OCI-LY1 (cell line): ENCODE data around the gene VOPP1.

Experiments used
- H2AFZ ChIP-seq: fragments of 200-600 bp; sonication (generic), shearing (Covaris generic); 2 replicates; pipeline ENCODE4 v1.6.0; 2014; ENCODE audit warnings: antibody characterized with exemption, mild to moderate bottlenecking, low read length
- H3F3A ChIP-seq: fragments of 200-600 bp; sonication (generic), shearing (Covaris generic); 2 replicates; pipeline ENCODE4 v1.6.0; 2014; ENCODE audit warnings: mild to moderate bottlenecking, antibody characterized with exemption, low read length, moderate library complexity; ENCODE audit not compliant: insufficient read depth
- H3K27ac ChIP-seq: fragments of 200-600 bp; sonication (generic); 2 replicates; pipeline ENCODE4 v1.5.1; 2014; ENCODE audit warnings: low read length, mixed run types, mild to moderate bottlenecking, low read depth; ENCODE audit not compliant: poor library complexity, severe bottlenecking
- H3K27me3 ChIP-seq: fragments of 200-600 bp; sonication (generic); 2 replicates; pipeline ENCODE4 v1.6.0; 2014; ENCODE audit warnings: antibody characterized with exemption, mild to moderate bottlenecking, low read length, moderate library complexity; ENCODE audit not compliant: insufficient read depth
- H3K36me3 ChIP-seq: fragments of 200-600 bp; sonication (generic); 2 replicates; pipeline ENCODE4 v1.6.1; 2014; ENCODE audit warnings: mild to moderate bottlenecking, antibody characterized with exemption, low read length, moderate library complexity, mixed read lengths; ENCODE audit not compliant: insufficient read depth
- H3K4me1 ChIP-seq: fragments of 200-600 bp; sonication (generic); 2 replicates; pipeline ENCODE4 v1.5.1; 2014; ENCODE audit warnings: mild to moderate bottlenecking, low read length, moderate library complexity; ENCODE audit not compliant: insufficient read depth, severe bottlenecking
- H3K4me2 ChIP-seq: fragments of 200-600 bp; sonication (generic), shearing (Covaris generic); 2 replicates; pipeline ENCODE4 v1.6.1; 2014; ENCODE audit warnings: low read length
- H3K4me3 ChIP-seq: fragments of 200-600 bp; sonication (generic); 2 replicates; pipeline ENCODE4 v1.5.1; 2014; ENCODE audit warnings: low read length, low read depth, mild to moderate bottlenecking, mixed read lengths; ENCODE audit not compliant: poor library complexity, severe bottlenecking
- H3K79me2 ChIP-seq: fragments of 200-600 bp; shearing (Covaris generic); 2 replicates; pipeline ENCODE4 v1.6.1; 2016; ENCODE audit warnings: mixed run types, low read length, mixed read lengths; ENCODE audit not compliant: insufficient read depth
- H3K9ac ChIP-seq: fragments of 200-600 bp; sonication (generic), shearing (Covaris generic); 2 replicates; pipeline ENCODE4 v1.6.1; 2014; ENCODE audit warnings: mild to moderate bottlenecking, low read length, mixed read lengths
- H3K9me2 ChIP-seq: fragments of 200-600 bp; sonication (generic), shearing (Covaris generic); 2 replicates; pipeline ENCODE4 v1.6.1; 2014; ENCODE audit warnings: low read depth, mild to moderate bottlenecking, low read length, mixed read lengths
- H3K9me3 ChIP-seq: fragments of 200-600 bp; shearing (Covaris generic); 2 replicates; pipeline ENCODE4 v1.6.1; 2014; ENCODE audit warnings: low read length, mixed read lengths
- H4K20me1 ChIP-seq: fragments of 200-600 bp; sonication (generic), shearing (Covaris generic); 2 replicates; pipeline ENCODE4 v1.6.0; 2016; ENCODE audit warnings: mild to moderate bottlenecking, low read length; ENCODE audit not compliant: insufficient read depth
- EZH2 ChIP-seq: fragments of 200-600 bp; sonication (generic), shearing (Covaris generic); IDR thresholded peaks from 2 replicates; pipeline ENCODE4 v1.8.0; 2017; ENCODE audit warnings: borderline replicate concordance, mixed run types, mild to moderate bottlenecking, antibody characterized with exemption, low read length, moderate library complexity, mixed read lengths
- TF ChIP-seq, protein P1 (sequence below): fragments of 200-600 bp; sonication (generic), shearing (Covaris generic); IDR thresholded peaks from 2 replicates; pipeline ENCODE4 v1.5.1; 2017; ENCODE audit warnings: mild to moderate bottlenecking, antibody characterized with exemption, low read length, moderate library complexity, mixed read lengths

Gene VOPP1

GRCh38 chr7:55441774-55442522 is 130.4 kb downstream of the VOPP1 start:
- Histone ChIP-seq H3K4me1 (no peaks in the 10 kb centered on the region), H3K36me3 (peaks cover 5% of the 10 kb centered on the region; the same call in 1 of the 2 replicates), H3K27me3 (no peaks in the 10 kb centered on the region), H3K9me2 (no peaks in the 10 kb centered on the region), H3K4me2 (no peak overlapping the region), H3K4me3 (no peak overlapping the region), H3K79me2 (no peaks in the 10 kb centered on the region), H3K9ac (no peak overlapping the region), H3K27ac (no peak overlapping the region), H4K20me1 (no peaks in the 10 kb centered on the region), H3K9me3 (no peaks in the 10 kb centered on the region), H2AFZ (no peak overlapping the region), H3F3A (no peaks in the 10 kb centered on the region)
- TF ChIP-seq, protein P1, sequence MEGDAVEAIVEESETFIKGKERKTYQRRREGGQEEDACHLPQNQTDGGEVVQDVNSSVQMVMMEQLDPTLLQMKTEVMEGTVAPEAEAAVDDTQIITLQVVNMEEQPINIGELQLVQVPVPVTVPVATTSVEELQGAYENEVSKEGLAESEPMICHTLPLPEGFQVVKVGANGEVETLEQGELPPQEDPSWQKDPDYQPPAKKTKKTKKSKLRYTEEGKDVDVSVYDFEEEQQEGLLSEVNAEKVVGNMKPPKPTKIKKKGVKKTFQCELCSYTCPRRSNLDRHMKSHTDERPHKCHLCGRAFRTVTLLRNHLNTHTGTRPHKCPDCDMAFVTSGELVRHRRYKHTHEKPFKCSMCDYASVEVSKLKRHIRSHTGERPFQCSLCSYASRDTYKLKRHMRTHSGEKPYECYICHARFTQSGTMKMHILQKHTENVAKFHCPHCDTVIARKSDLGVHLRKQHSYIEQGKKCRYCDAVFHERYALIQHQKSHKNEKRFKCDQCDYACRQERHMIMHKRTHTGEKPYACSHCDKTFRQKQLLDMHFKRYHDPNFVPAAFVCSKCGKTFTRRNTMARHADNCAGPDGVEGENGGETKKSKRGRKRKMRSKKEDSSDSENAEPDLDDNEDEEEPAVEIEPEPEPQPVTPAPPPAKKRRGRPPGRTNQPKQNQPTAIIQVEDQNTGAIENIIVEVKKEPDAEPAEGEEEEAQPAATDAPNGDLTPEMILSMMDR, result no peak
- TF ChIP-seq EZH2, result no peak

DNA sequence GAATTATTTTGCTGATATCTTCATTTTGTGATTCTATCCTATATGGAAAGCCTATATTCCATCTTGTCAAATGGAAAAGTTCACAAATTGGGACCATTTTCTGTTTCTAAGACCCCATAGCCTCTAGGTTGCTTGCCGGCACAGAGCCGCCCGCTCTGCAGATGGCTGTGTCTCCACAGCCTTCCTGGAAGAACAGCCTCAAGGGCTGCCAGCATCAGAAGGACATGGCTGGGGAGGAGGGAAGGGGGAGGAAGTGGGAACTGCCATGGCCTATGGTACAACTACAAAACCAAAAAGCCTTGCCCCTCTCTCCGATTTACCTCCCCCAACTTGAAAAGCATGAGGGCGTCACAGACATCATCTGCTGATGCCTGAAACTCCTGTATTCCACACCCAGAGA is 131.3 kb downstream of the VOPP1 start:
- TF ChIP-seq, protein P1, result no peak
- Histone ChIP-seq H3K27ac (no peak overlapping the region), H3K4me3 (no peak overlapping the region), H3K27me3 (no peaks in the 10 kb centered on the region), H4K20me1 (no peaks in the 10 kb centered on the region), H3F3A (no peaks in the 10 kb centered on the region), H3K36me3 (no peaks in the 10 kb centered on the region), H2AFZ (no peak overlapping the region), H3K9me2 (no peaks in the 10 kb centered on the region), H3K79me2 (no peaks in the 10 kb centered on the region), H3K4me2 (no peak overlapping the region), H3K9ac (no peak overlapping the region), H3K4me1 (no peaks in the 10 kb centered on the region), H3K9me3 (no peaks in the 10 kb centered on the region)

- Histone ChIP-seq H3K4me2 (no peak overlapping the region), H4K20me1 (no peaks in the 10 kb centered on the region), H3K27ac (no peak overlapping the region), H3K9me2 (no peaks in the 10 kb centered on the region), H3K36me3 (no peaks in the 10 kb centered on the region), H3K9ac (no peak overlapping the region), H3K79me2 (no peaks in the 10 kb centered on the region), H3K27me3 (no peaks in the 10 kb centered on the region), H3K4me1 (no peaks in the 10 kb centered on the region), H3F3A (no peaks in the 10 kb centered on the region), H3K9me3 (no peaks in the 10 kb centered on the region), H2AFZ (no peak overlapping the region), H3K4me3 (no peak overlapping the region)
- TF ChIP-seq, protein P1, result no peak
- no peak for TF ChIP-seq EZH2
Measured at GRCh38 chr7:55440040-55440690, 132.1 kb downstream of the VOPP1 start.
